Measurements from ENCODE around the gene COL5A1.

COL5A1 gene

GRCh38 chr9:134764473-134765269 lies 123.1 kb downstream of the COL5A1 start:
- no peak overlapping the region for H3K4me3 ChIP-seq (ENCODE audit: low read depth in 1 of 2, low read length in 2 of 2)
- H3K36me3 ChIP-seq (ENCODE audit: insufficient read depth, low read length), result no peaks in the 10 kb centered on the region
- peaks cover 4% of the 10 kb centered on the region; the same call in 1 of the 2 replicates for H4K20me1 ChIP-seq (ENCODE audit: insufficient read depth, low read length)
- peaks cover 7% of the 10 kb centered on the region for H3K9me3 ChIP-seq (ENCODE audit: insufficient read depth, low read length, severe bottlenecking)
- H3K79me2 ChIP-seq (ENCODE audit: insufficient read depth, low read length), result no peaks in the 10 kb centered on the region
- TF ChIP-seq CTCF (IDR thresholded peaks at IDR 0.05; ENCODE audit: borderline replicate concordance, extremely low read depth, low read length, poor library complexity, severe bottlenecking), result no peak
- TF ChIP-seq EZH2 (IDR thresholded peaks at IDR 0.05; ENCODE audit: borderline replicate concordance, low read depth, low read length, severe bottlenecking), result no peak
- ATAC-seq (ENCODE audit: insufficient read depth, low read depth), result no peak
- H3K27me3 ChIP-seq (ENCODE audit: insufficient read depth, low read length, poor library complexity), result no peaks in the 10 kb centered on the region
- H3K27ac ChIP-seq (ENCODE audit: low read length), result no peak overlapping the region
- no peak for DNase-seq
- H3K9ac ChIP-seq (ENCODE audit: low read depth, low read length), result no peak overlapping the region
- no peaks in the 10 kb centered on the region for H3K4me1 ChIP-seq (ENCODE audit: insufficient read depth, low read length)
- no peak overlapping the region for H2AFZ ChIP-seq (ENCODE audit: low read depth, low read length)
- H3K4me2 ChIP-seq (ENCODE audit: insufficient read depth, low read length), result no peak overlapping the region

- H4K20me1 ChIP-seq (ENCODE audit: insufficient read depth, low read length), result peaks cover 4% of the 10 kb centered on the region; the same call in 1 of the 2 replicates
- no peak for TF ChIP-seq CTCF (IDR thresholded peaks at IDR 0.05; ENCODE audit: borderline replicate concordance, extremely low read depth, low read length, poor library complexity, severe bottlenecking)
- no peak for TF ChIP-seq EZH2 (IDR thresholded peaks at IDR 0.05; ENCODE audit: borderline replicate concordance, low read depth, low read length, severe bottlenecking)
- H3K27ac ChIP-seq (ENCODE audit: low read length), result no peak overlapping the region
- DNase-seq (no peak), ATAC-seq (ENCODE audit: insufficient read depth, low read depth) (no peak)
- no peaks in the 10 kb centered on the region for H3K27me3 ChIP-seq (ENCODE audit: insufficient read depth, low read length, poor library complexity)
- no peak overlapping the region for H2AFZ ChIP-seq (ENCODE audit: low read depth, low read length)
- no peak overlapping the region for H3K4me2 ChIP-seq (ENCODE audit: insufficient read depth, low read length)
- no peak overlapping the region for H3K9ac ChIP-seq (ENCODE audit: low read depth, low read length)
- peaks cover 4% of the 10 kb centered on the region for H3K9me3 ChIP-seq (ENCODE audit: insufficient read depth, low read length, severe bottlenecking)
- no peaks in the 10 kb centered on the region for H3K36me3 ChIP-seq (ENCODE audit: insufficient read depth, low read length)
- H3K79me2 ChIP-seq (ENCODE audit: insufficient read depth, low read length), result no peaks in the 10 kb centered on the region
- no peaks in the 10 kb centered on the region for H3K4me1 ChIP-seq (ENCODE audit: insufficient read depth, low read length)
- H3K4me3 ChIP-seq (ENCODE audit: low read depth in 1 of 2, low read length in 2 of 2), result no peak overlapping the region
Measured at GRCh38 chr9:134765785-134766184, 124.2 kb downstream of the COL5A1 start.

GRCh38 chr9:134766587-134766986 lies 125.0 kb downstream of the COL5A1 start:
- H3K9me3 ChIP-seq (ENCODE audit: insufficient read depth, low read length, severe bottlenecking), result no peaks in the 10 kb centered on the region
- H3K27ac ChIP-seq (ENCODE audit: low read length), result no peak overlapping the region
- H4K20me1 ChIP-seq (ENCODE audit: insufficient read depth, low read length), result peaks cover 4% of the 10 kb centered on the region; the same call in 1 of the 2 replicates
- no peaks in the 10 kb centered on the region for H3K36me3 ChIP-seq (ENCODE audit: insufficient read depth, low read length)
- no peak for ATAC-seq (ENCODE audit: insufficient read depth, low read depth)
- no peak overlapping the region for H3K4me3 ChIP-seq (ENCODE audit: low read depth in 1 of 2, low read length in 2 of 2)
- H2AFZ ChIP-seq (ENCODE audit: low read depth, low read length), result no peak overlapping the region
- H3K27me3 ChIP-seq (ENCODE audit: insufficient read depth, low read length, poor library complexity), result no peaks in the 10 kb centered on the region
- no peaks in the 10 kb centered on the region for H3K4me1 ChIP-seq (ENCODE audit: insufficient read depth, low read length)
- no peak for TF ChIP-seq EZH2 (IDR thresholded peaks at IDR 0.05; ENCODE audit: borderline replicate concordance, low read depth, low read length, severe bottlenecking)
- no peak for TF ChIP-seq CTCF (IDR thresholded peaks at IDR 0.05; ENCODE audit: borderline replicate concordance, extremely low read depth, low read length, poor library complexity, severe bottlenecking)
- no peak overlapping the region for H3K9ac ChIP-seq (ENCODE audit: low read depth, low read length)
- H3K4me2 ChIP-seq (ENCODE audit: insufficient read depth, low read length), result no peak overlapping the region
- DNase-seq, result no peak
- no peaks in the 10 kb centered on the region for H3K79me2 ChIP-seq (ENCODE audit: insufficient read depth, low read length)

Data from DND-41 (cell line).